H9 (cell line): ENCODE results near the gene SPTBN2. TPM values are rescaled to one million over a fixed set of nuclear protein-coding genes. Genes with fewer than 3 reads are reported as not detected.

Experiments used
- DNase-seq: peaks from one replicate; pipeline ENCODE4 v3.0.0-alpha.2; 2017
- H2AFZ ChIP-seq: one replicate; pipeline ENCODE4 v1.6.1; 2013; ENCODE audit warnings: mild to moderate bottlenecking, low read length, control low read depth, moderate library complexity
- H2AK5ac ChIP-seq: 2 replicates; pipeline ENCODE4 v1.6.1; 2013; ENCODE audit warnings: low read length, control low read depth, mixed read lengths; ENCODE audit not compliant: insufficient read length
- H2BK120ac ChIP-seq: one replicate; pipeline ENCODE4 v1.6.1; 2013; ENCODE audit warnings: low read depth, mild to moderate bottlenecking, low read length, control low read depth, inconsistent platforms; ENCODE audit not compliant: poor library complexity, severe bottlenecking
- H2BK12ac ChIP-seq: 2 replicates; pipeline ENCODE4 v1.6.1; 2013; ENCODE audit warnings: low read length, control low read depth, mixed read lengths, low read depth; ENCODE audit not compliant: insufficient read length
- H2BK15ac ChIP-seq: 2 replicates; pipeline ENCODE4 v1.6.1; 2013; ENCODE audit warnings: low read depth, low read length, control low read depth
- H2BK20ac ChIP-seq: one replicate; pipeline ENCODE4 v1.6.1; 2013; ENCODE audit warnings: low read depth, mild to moderate bottlenecking, low read length, control low read depth, inconsistent platforms; ENCODE audit not compliant: poor library complexity, severe bottlenecking
- H2BK5ac ChIP-seq: 2 replicates; pipeline ENCODE4 v1.6.1; 2013; ENCODE audit warnings: low read length, control low read depth, mixed read lengths; ENCODE audit not compliant: insufficient read length
- H3K14ac ChIP-seq: 2 replicates; pipeline ENCODE4 v1.6.1; 2013; ENCODE audit warnings: low read length, control low read depth; ENCODE audit not compliant: insufficient read depth
- H3K18ac ChIP-seq: 2 replicates; pipeline ENCODE4 v1.6.1; 2013; ENCODE audit warnings: low read depth, mild to moderate bottlenecking, mixed read lengths, low read length, control low read depth; ENCODE audit not compliant: insufficient read length
- H3K23ac ChIP-seq: 2 replicates; pipeline ENCODE4 v1.6.1; 2013; ENCODE audit warnings: low read length, control low read depth, mixed read lengths, low read depth; ENCODE audit not compliant: insufficient read length
- H3K23me2 ChIP-seq: 2 replicates; pipeline ENCODE4 v1.6.1; 2013; ENCODE audit warnings: low read depth, mild to moderate bottlenecking, mixed read lengths, low read length, control low read depth; ENCODE audit not compliant: insufficient read length, poor library complexity, severe bottlenecking
- H3K27ac ChIP-seq: 2 replicates; pipeline ENCODE4 v1.5.1; 2013; ENCODE audit warnings: low read length, control low read depth, mixed read lengths, low read depth; ENCODE audit not compliant: insufficient read length
- H3K27me3 ChIP-seq: 2 replicates; pipeline ENCODE4 v1.6.1; 2013; ENCODE audit warnings: low read length, control low read depth, inconsistent platforms; ENCODE audit not compliant: insufficient read depth
- H3K4ac ChIP-seq: 2 replicates; pipeline ENCODE4 v1.6.1; 2013; ENCODE audit warnings: low read depth, mild to moderate bottlenecking, control low read depth, inconsistent platforms, low read length, moderate library complexity
- H3K4me1 ChIP-seq: 2 replicates; pipeline ENCODE4 v1.6.1; 2013; ENCODE audit warnings: low read length, control low read depth, inconsistent platforms; ENCODE audit not compliant: insufficient read depth
- H3K4me2 ChIP-seq: 2 replicates; pipeline ENCODE4 v1.6.1; 2013; ENCODE audit warnings: low read length, control low read depth, mixed read lengths; ENCODE audit not compliant: insufficient read length, insufficient read depth
- H3K56ac ChIP-seq: 2 replicates; pipeline ENCODE4 v1.6.1; 2013; ENCODE audit warnings: low read depth, mild to moderate bottlenecking, mixed read lengths, low read length, control low read depth; ENCODE audit not compliant: insufficient read length
- H3K79me1 ChIP-seq: 2 replicates; pipeline ENCODE4 v1.6.1; 2013; ENCODE audit warnings: low read depth, mild to moderate bottlenecking, moderate library complexity, low read length, control low read depth, inconsistent platforms; ENCODE audit not compliant: insufficient read depth, poor library complexity, severe bottlenecking
- H3K79me2 ChIP-seq: 2 replicates; pipeline ENCODE4 v1.6.1; 2013; ENCODE audit warnings: low read length, control low read depth, inconsistent platforms; ENCODE audit not compliant: insufficient read depth
- H3K9ac ChIP-seq: 2 replicates; pipeline ENCODE4 v1.6.1; 2013; ENCODE audit warnings: low read length, control low read depth, mixed read lengths; ENCODE audit not compliant: insufficient read length; ENCODE audit errors: extremely low read depth
- H3K9me3 ChIP-seq: one replicate; pipeline ENCODE4 v1.6.1; 2013; ENCODE audit warnings: low read depth, low read length, inconsistent platforms; ENCODE audit not compliant: control insufficient read depth
- H3T11ph ChIP-seq: one replicate; pipeline ENCODE4 v1.6.1; 2013; ENCODE audit warnings: mild to moderate bottlenecking, low read length, control low read depth, inconsistent platforms
- H4K20me1 ChIP-seq: one replicate; pipeline ENCODE4 v1.6.1; 2013; ENCODE audit not compliant: control insufficient read depth, insufficient read length, insufficient read depth
- H4K5ac ChIP-seq: 2 replicates; pipeline ENCODE4 v1.6.1; 2013; ENCODE audit warnings: low read depth, mild to moderate bottlenecking, mixed read lengths, low read length, control low read depth; ENCODE audit not compliant: insufficient read length
- H4K8ac ChIP-seq: replicated peaks from 2 replicates; pipeline ENCODE4 v1.6.1; 2013; ENCODE audit warnings: low read length, control low read depth, mixed read lengths, low read depth; ENCODE audit not compliant: insufficient read length
- H4K91ac ChIP-seq: 2 replicates; pipeline ENCODE4 v1.6.1; 2013; ENCODE audit warnings: low read depth, mild to moderate bottlenecking, moderate library complexity, mixed read lengths, low read length, control low read depth; ENCODE audit not compliant: insufficient read length
- H3K27ac Mint-ChIP-seq, 3 experiments: 2 replicates in 2 of 3; 3 replicates in 1 of 3; pipeline ENCODE4 v1.8.0; 2020 to 2021; ENCODE audit warnings: mixed read lengths in 3 of 3, mild to moderate bottlenecking in 1 of 3, moderate library complexity in 1 of 3
- H3K27me3 Mint-ChIP-seq: 2 replicates; pipeline ENCODE4 v1.8.0; 2021; ENCODE audit warnings: low read depth, mild to moderate bottlenecking, moderate library complexity, mixed read lengths
- H3K36me3 Mint-ChIP-seq, 3 experiments: 2 replicates in 2 of 3; 3 replicates in 1 of 3; pipeline ENCODE4 v1.8.0; 2020 to 2021; ENCODE audit warnings: low read depth in 3 of 3, mixed read lengths in 3 of 3; ENCODE audit not compliant: insufficient read depth in 1 of 3
- H3K4me1 Mint-ChIP-seq, 2 experiments: 2 replicates each; pipeline ENCODE4 v1.8.0; 2020; ENCODE audit warnings: mixed read lengths in 2 of 2
- H3K4me3 Mint-ChIP-seq, 2 experiments: 2 replicates in 1 of 2; 3 replicates in 1 of 2; pipeline ENCODE4 v1.8.0; 2020 to 2021; ENCODE audit warnings: mild to moderate bottlenecking in 2 of 2, mixed read lengths in 2 of 2, moderate library complexity in 1 of 2
- H3K9me3 Mint-ChIP-seq, 2 experiments: 2 replicates in 1 of 2; 3 replicates in 1 of 2; pipeline ENCODE4 v1.8.0; 2020; ENCODE audit warnings: mild to moderate bottlenecking in 2 of 2, mixed read lengths in 2 of 2, moderate library complexity in 1 of 2
- CTCF ChIP-seq: fragments of 200-600 bp; sonication (generic); conservative IDR thresholded peaks from 3 replicates; pipeline ENCODE4 v1.8.0; 2021; ENCODE audit warnings: antibody characterized with exemption, mild to moderate bottlenecking
- WGBS: extraction: QIAGEN DNeasy Blood & Tissue Kit; methylation state at CpG from one replicate; pipeline ENCODE4 v1.1.7; 2013; ENCODE audit warnings: missing lambda C conversion rate, low lambda C conversion rate, mixed read lengths; ENCODE audit not compliant: insufficient read length; ENCODE audit errors: extremely low coverage; 5-methylcytosine and 5-hydroxymethylcytosine counted together
- total RNA-seq: library from RNA; stranded (reverse); gene quantifications from 2 replicates; pipeline ENCODE4 v1.2.1, GENCODE V29; 2021

SPTBN2 gene
- total RNA-seq, 1 experiment from 2014 or later, result 80.4 TPM

DNA sequence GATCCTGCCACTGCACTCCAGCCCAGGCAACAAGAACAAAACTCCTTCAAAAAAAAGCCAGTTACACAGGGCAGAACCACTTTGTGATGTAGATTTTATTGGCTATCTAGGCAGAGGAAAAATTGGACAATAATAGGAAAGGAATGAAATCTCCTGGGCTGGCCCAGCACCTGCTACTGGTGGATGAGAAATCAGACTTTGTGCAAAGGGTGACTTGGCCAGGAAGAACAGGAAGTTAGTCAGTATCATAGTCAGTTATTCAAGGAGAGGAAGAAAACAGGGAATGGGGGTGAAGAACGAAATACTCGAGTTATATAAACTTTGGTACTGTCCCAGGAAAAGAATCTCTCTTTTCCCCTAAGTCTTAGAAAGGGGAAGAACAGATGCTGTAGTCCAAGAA is 11.0 kb upstream of the SPTBN2 start:
- H2AFZ ChIP-seq, result no peak overlapping the region
- H3K79me1 ChIP-seq, result no peaks in the 10 kb centered on the region
- H4K8ac ChIP-seq, result no peak overlapping the region
- no peak for DNase-seq
- H2BK5ac ChIP-seq, result no peak overlapping the region
- no peak overlapping the region for H2BK15ac ChIP-seq
- Mint-ChIP-seq H3K27ac (no peak overlapping the region), H3K9me3 (no peaks in the 10 kb centered on the region), H3K4me1 (peaks cover 0 to 8% of the 10 kb centered on the region in 2 experiments; a peak in 3 of 4 replicates), H3K27me3 (peaks cover 18% of the 10 kb centered on the region), H3K36me3 (no peaks in the 10 kb centered on the region), H3K4me3 (no peak overlapping the region)
- H3K4ac ChIP-seq, result no peak overlapping the region
- no peak for TF ChIP-seq CTCF
- no peak overlapping the region for H2BK12ac ChIP-seq
- H3K14ac ChIP-seq, result no peak overlapping the region
- H2BK20ac ChIP-seq, result no peak overlapping the region
- H3T11ph ChIP-seq, result no peak overlapping the region
- no peak overlapping the region for H2AK5ac ChIP-seq
- no peak overlapping the region for H4K5ac ChIP-seq
- H4K91ac ChIP-seq, result no peak overlapping the region
- no peak overlapping the region for H3K56ac ChIP-seq
- H3K4me1 ChIP-seq, result no peaks in the 10 kb centered on the region
- H2BK120ac ChIP-seq, result no peak overlapping the region
- no peaks in the 10 kb centered on the region for H3K9me3 ChIP-seq
- H3K23ac ChIP-seq, result no peak overlapping the region
- H3K27me3 ChIP-seq, result no peaks in the 10 kb centered on the region
- no peak overlapping the region for H3K4me2 ChIP-seq
- H3K23me2 ChIP-seq, result no peaks in the 10 kb centered on the region
- no peaks in the 10 kb centered on the region for H3K79me2 ChIP-seq
- H3K9ac ChIP-seq, result no peak overlapping the region
- no CpG with 5 or more reads among the region's 2 CpGs for WGBS
- no peaks in the 10 kb centered on the region for H4K20me1 ChIP-seq
- H3K18ac ChIP-seq, result no peak overlapping the region
- no peak overlapping the region for H3K27ac ChIP-seq
